ENCODE data around the gene ATRNL1.

The ATRNL1 gene

DNA sequence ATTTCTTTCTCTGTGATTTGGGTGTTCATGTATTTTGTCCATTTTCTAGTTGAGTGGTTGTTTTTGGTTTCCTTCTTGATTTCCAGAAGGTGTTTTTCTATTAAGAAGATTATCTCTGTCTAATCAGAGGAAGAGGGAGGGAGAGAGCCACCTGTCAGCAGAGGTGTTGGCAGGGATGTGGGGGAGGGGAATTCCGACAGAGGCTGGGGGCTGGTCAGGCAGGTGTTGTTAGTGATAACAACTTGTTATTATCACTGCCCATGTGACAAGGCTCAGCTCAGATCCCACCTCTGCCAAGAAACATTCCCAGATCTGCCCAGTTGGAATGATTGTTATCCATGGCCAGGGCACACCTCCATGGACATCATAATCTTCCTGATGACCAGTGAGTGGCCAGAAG lies 886.4 kb downstream of the ATRNL1 start:
- no peak for DNase-seq
- Histone ChIP-seq H3K18ac (ENCODE audit: low read length) (no peak overlapping the region), H3K9me3 (ENCODE audit: insufficient read depth, low read depth, low read length) (no peaks in the 10 kb centered on the region), H4K8ac (ENCODE audit: low read depth, low read length) (no peak overlapping the region), H3K14ac (ENCODE audit: low read length) (no peak overlapping the region), H4K91ac (ENCODE audit: low read depth, low read length) (no peak overlapping the region), H2BK12ac (ENCODE audit: low read length) (no peak overlapping the region), H2AK5ac (ENCODE audit: low read length) (no peak overlapping the region), H3K79me2 (ENCODE audit: control insufficient read depth, insufficient read depth, low read length, poor library complexity) (no peaks in the 10 kb centered on the region), H3K4me1 (ENCODE audit: control insufficient read depth in 1 of 2, insufficient read depth in 2 of 2, low read length in 2 of 2) (peaks cover 2 to 3% of the 10 kb centered on the region in 2 experiments), H4K12ac (ENCODE audit: low read depth, low read length) (no peak overlapping the region), H3K23ac (ENCODE audit: low read length) (no peak overlapping the region), H3K79me1 (ENCODE audit: low read length) (no peaks in the 10 kb centered on the region), H2BK120ac (ENCODE audit: insufficient read depth, low read length, poor library complexity) (no peak overlapping the region), H2AFZ (ENCODE audit: insufficient read depth, low read length, poor library complexity) (no peak overlapping the region), H3K4me2 (ENCODE audit: low read length) (no peak overlapping the region), H3K27ac (ENCODE audit: low read depth, low read length) (no peak overlapping the region), H3K9ac (ENCODE audit: low read length) (no peak overlapping the region), H3K27me3 (ENCODE audit: insufficient read depth, low read length) (no peaks in the 10 kb centered on the region), H3K4ac (ENCODE audit: low read depth, low read length) (no peak overlapping the region), H3K4me3 (ENCODE audit: low read depth, low read length) (no peak overlapping the region), H3K36me3 (ENCODE audit: control insufficient read depth in 1 of 2, insufficient read depth in 2 of 2, low read length in 2 of 2) (no peaks in the 10 kb centered on the region), H2BK5ac (ENCODE audit: low read depth, low read length, poor library complexity) (no peak overlapping the region)
- WGBS (ENCODE audit: extremely low coverage, insufficient coverage, insufficient read length): no CpG with 5 or more reads among the region's 1 CpG

DNA sequence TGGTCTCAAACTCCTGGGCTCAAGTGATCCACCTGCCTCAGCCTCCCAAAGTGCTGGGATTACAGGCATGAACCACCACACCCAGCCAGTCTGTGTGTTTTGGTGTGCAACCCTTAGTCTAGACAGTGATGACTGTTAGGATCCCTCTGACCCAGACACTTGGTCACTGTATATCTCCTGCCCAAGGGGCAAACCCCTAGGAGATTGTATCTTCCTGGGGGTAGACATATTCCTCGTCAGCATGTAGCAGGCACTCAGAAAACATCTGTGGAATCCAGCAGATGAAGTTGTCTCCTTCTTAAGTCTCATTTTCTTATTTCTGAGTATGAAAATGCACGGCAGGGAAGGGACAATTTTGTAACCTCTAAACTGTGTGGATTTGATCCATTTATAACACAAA lies 887.3 kb downstream of the ATRNL1 start:
- H3K36me3 ChIP-seq (ENCODE audit: control insufficient read depth in 1 of 2, insufficient read depth in 2 of 2, low read length in 2 of 2): no peaks in the 10 kb centered on the region
- no peak overlapping the region for H3K4ac ChIP-seq (ENCODE audit: low read depth, low read length)
- H3K79me1 ChIP-seq (ENCODE audit: low read length): no peaks in the 10 kb centered on the region
- H3K14ac ChIP-seq (ENCODE audit: low read length): no peak overlapping the region
- no peak overlapping the region for H3K4me3 ChIP-seq (ENCODE audit: low read depth, low read length)
- H4K8ac ChIP-seq (ENCODE audit: low read depth, low read length): no peak overlapping the region
- H3K4me1 ChIP-seq (ENCODE audit: control insufficient read depth in 1 of 2, insufficient read depth in 2 of 2, low read length in 2 of 2): peaks cover 2 to 3% of the 10 kb centered on the region in 2 experiments
- WGBS (ENCODE audit: extremely low coverage, insufficient coverage, insufficient read length): no CpG with 5 or more reads among the region's 2 CpGs
- no peaks in the 10 kb centered on the region for H3K27me3 ChIP-seq (ENCODE audit: insufficient read depth, low read length)
- no peak overlapping the region for H2AFZ ChIP-seq (ENCODE audit: insufficient read depth, low read length, poor library complexity)
- H2AK5ac ChIP-seq (ENCODE audit: low read length): no peak overlapping the region
- no peak overlapping the region for H3K23ac ChIP-seq (ENCODE audit: low read length)
- no peak overlapping the region for H3K18ac ChIP-seq (ENCODE audit: low read length)
- H4K91ac ChIP-seq (ENCODE audit: low read depth, low read length): no peak overlapping the region
- no peak overlapping the region for H4K12ac ChIP-seq (ENCODE audit: low read depth, low read length)
- H3K27ac ChIP-seq (ENCODE audit: low read depth, low read length): no peak overlapping the region
- no peak overlapping the region for H3K4me2 ChIP-seq (ENCODE audit: low read length)
- no peak overlapping the region for H2BK5ac ChIP-seq (ENCODE audit: low read depth, low read length, poor library complexity)
- no peak overlapping the region for H3K9ac ChIP-seq (ENCODE audit: low read length)
- no peak overlapping the region for H2BK120ac ChIP-seq (ENCODE audit: insufficient read depth, low read length, poor library complexity)
- no peaks in the 10 kb centered on the region for H3K79me2 ChIP-seq (ENCODE audit: control insufficient read depth, insufficient read depth, low read length, poor library complexity)
- H3K9me3 ChIP-seq (ENCODE audit: insufficient read depth, low read depth, low read length): no peaks in the 10 kb centered on the region
- peak; percentile 68 to 76 for DNase-seq
- no peak overlapping the region for H2BK12ac ChIP-seq (ENCODE audit: low read length)

DNA sequence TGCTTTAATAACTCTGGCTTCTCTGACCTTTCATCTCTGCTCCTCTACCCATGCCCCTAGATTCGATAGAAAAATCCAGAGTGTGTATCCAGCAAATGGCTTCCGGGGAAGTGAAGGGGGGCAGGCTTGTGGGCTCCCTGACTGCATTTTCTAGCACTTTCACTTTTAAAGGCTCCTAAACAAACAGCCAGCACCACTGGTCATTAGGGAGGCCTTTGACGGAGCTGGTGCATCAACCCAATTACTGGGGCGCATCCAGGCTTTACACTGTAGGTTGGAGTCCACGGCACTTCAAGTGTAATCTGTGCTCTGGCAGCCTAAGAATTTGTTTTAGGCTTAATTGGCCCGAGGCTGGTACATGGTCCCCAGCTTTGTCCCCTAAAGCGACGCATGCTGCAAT lies 887.9 kb downstream of the ATRNL1 start:
- H3K4ac ChIP-seq (ENCODE audit: low read depth, low read length): no peak overlapping the region
- no peak overlapping the region for H3K23ac ChIP-seq (ENCODE audit: low read length)
- H3K9me3 ChIP-seq (ENCODE audit: insufficient read depth, low read depth, low read length): no peaks in the 10 kb centered on the region
- no peaks in the 10 kb centered on the region for H3K79me2 ChIP-seq (ENCODE audit: control insufficient read depth, insufficient read depth, low read length, poor library complexity)
- no CpG with 5 or more reads among the region's 8 CpGs for WGBS (ENCODE audit: extremely low coverage, insufficient coverage, insufficient read length)
- no peak overlapping the region for H2BK5ac ChIP-seq (ENCODE audit: low read depth, low read length, poor library complexity)
- H3K14ac ChIP-seq (ENCODE audit: low read length): no peak overlapping the region
- no peak overlapping the region for H2AK5ac ChIP-seq (ENCODE audit: low read length)
- H2BK120ac ChIP-seq (ENCODE audit: insufficient read depth, low read length, poor library complexity): no peak overlapping the region
- no peaks in the 10 kb centered on the region for H3K27me3 ChIP-seq (ENCODE audit: insufficient read depth, low read length)
- no peak overlapping the region for H2AFZ ChIP-seq (ENCODE audit: insufficient read depth, low read length, poor library complexity)
- no peak overlapping the region for H3K18ac ChIP-seq (ENCODE audit: low read length)
- H3K79me1 ChIP-seq (ENCODE audit: low read length): no peaks in the 10 kb centered on the region
- H3K4me2 ChIP-seq (ENCODE audit: low read length): no peak overlapping the region
- no peak overlapping the region for H4K12ac ChIP-seq (ENCODE audit: low read depth, low read length)
- no peaks in the 10 kb centered on the region for H3K36me3 ChIP-seq (ENCODE audit: control insufficient read depth in 1 of 2, insufficient read depth in 2 of 2, low read length in 2 of 2)
- H4K91ac ChIP-seq (ENCODE audit: low read depth, low read length): no peak overlapping the region
- DNase-seq: no peak
- no peak overlapping the region for H4K8ac ChIP-seq (ENCODE audit: low read depth, low read length)
- H3K9ac ChIP-seq (ENCODE audit: low read length): no peak overlapping the region
- no peak overlapping the region for H3K4me3 ChIP-seq (ENCODE audit: low read depth, low read length)
- H3K27ac ChIP-seq (ENCODE audit: low read depth, low read length): no peak overlapping the region
- H2BK12ac ChIP-seq (ENCODE audit: low read length): no peak overlapping the region
- peaks cover 2 to 3% of the 10 kb centered on the region in 2 experiments for H3K4me1 ChIP-seq (ENCODE audit: control insufficient read depth in 1 of 2, insufficient read depth in 2 of 2, low read length in 2 of 2)

DNA sequence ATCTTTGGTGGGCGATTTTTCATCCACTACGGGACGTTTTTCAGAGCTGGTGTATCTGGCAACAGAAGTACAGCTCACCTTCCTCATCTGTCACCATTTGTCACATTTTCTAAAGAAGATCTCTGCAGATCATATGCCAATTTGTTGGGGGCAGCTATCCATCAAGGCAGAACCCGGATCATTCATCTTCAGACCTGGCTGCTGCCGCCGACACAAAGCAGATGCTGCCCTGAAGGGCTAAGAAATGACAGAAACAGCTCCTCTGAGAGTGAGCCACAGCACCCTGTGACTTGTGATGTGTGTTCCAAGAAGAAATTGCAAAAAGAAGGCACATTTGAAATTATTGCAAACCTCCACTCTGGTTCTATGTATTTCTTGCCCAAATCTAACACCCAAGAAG lies 888.9 kb downstream of the ATRNL1 start:
- no peak overlapping the region for H3K27ac ChIP-seq (ENCODE audit: low read depth, low read length)
- H3K4ac ChIP-seq (ENCODE audit: low read depth, low read length): no peak overlapping the region
- H2AFZ ChIP-seq (ENCODE audit: insufficient read depth, low read length, poor library complexity): no peak overlapping the region
- H3K23ac ChIP-seq (ENCODE audit: low read length): no peak overlapping the region
- H3K9ac ChIP-seq (ENCODE audit: low read length): no peak overlapping the region
- H3K9me3 ChIP-seq (ENCODE audit: insufficient read depth, low read depth, low read length): no peaks in the 10 kb centered on the region
- no peak overlapping the region for H3K4me2 ChIP-seq (ENCODE audit: low read length)
- no peak overlapping the region for H2AK5ac ChIP-seq (ENCODE audit: low read length)
- no peak overlapping the region for H4K12ac ChIP-seq (ENCODE audit: low read depth, low read length)
- no peak overlapping the region for H3K14ac ChIP-seq (ENCODE audit: low read length)
- no peak for DNase-seq
- H3K36me3 ChIP-seq (ENCODE audit: control insufficient read depth in 1 of 2, insufficient read depth in 2 of 2, low read length in 2 of 2): no peaks in the 10 kb centered on the region
- no peaks in the 10 kb centered on the region for H3K27me3 ChIP-seq (ENCODE audit: insufficient read depth, low read length)
- H3K4me3 ChIP-seq (ENCODE audit: low read depth, low read length): no peak overlapping the region
- WGBS (ENCODE audit: extremely low coverage, insufficient coverage, insufficient read length): no CpG with 5 or more reads among the region's 6 CpGs
- H3K79me1 ChIP-seq (ENCODE audit: low read length): no peaks in the 10 kb centered on the region
- no peak overlapping the region for H2BK12ac ChIP-seq (ENCODE audit: low read length)
- no peaks in the 10 kb centered on the region for H3K79me2 ChIP-seq (ENCODE audit: control insufficient read depth, insufficient read depth, low read length, poor library complexity)
- H4K8ac ChIP-seq (ENCODE audit: low read depth, low read length): no peak overlapping the region
- H2BK120ac ChIP-seq (ENCODE audit: insufficient read depth, low read length, poor library complexity): no peak overlapping the region
- no peak overlapping the region for H3K18ac ChIP-seq (ENCODE audit: low read length)
- no peak overlapping the region for H2BK5ac ChIP-seq (ENCODE audit: low read depth, low read length, poor library complexity)
- no peak overlapping the region for H4K91ac ChIP-seq (ENCODE audit: low read depth, low read length)
- peaks cover 2 to 3% of the 10 kb centered on the region in 2 experiments for H3K4me1 ChIP-seq (ENCODE audit: control insufficient read depth in 1 of 2, insufficient read depth in 2 of 2, low read length in 2 of 2)

All from trophoblast cell (in vitro differentiated cells and primary cell).